ENCODE results near the gene COX6A2.

Gene COX6A2

GRCh38 chr16:31470615-31471014 is 42.5 kb upstream of the COX6A2 start:
- no peak overlapping the region for H3K23ac ChIP-seq (ENCODE audit: low read length)
- H2BK120ac ChIP-seq (ENCODE audit: low read depth, low read length) = no peak overlapping the region
- H3K56ac ChIP-seq (ENCODE audit: low read length) = no peak overlapping the region
- no peak overlapping the region for H3K9ac ChIP-seq (ENCODE audit: low read length)
- H3K4ac ChIP-seq (ENCODE audit: low read depth, low read length) = no peak overlapping the region
- DNase-seq = no peak
- H3K27me3 ChIP-seq (ENCODE audit: insufficient read depth, low read length, poor library complexity) = peaks cover under 1% of the 10 kb centered on the region
- no peak overlapping the region for H3K27ac ChIP-seq (ENCODE audit: low read depth, low read length)
- WGBS (ENCODE audit: extremely low coverage, insufficient coverage, low lambda C conversion rate) = no CpG with 5 or more reads among the region's 3 CpGs
- H3K18ac ChIP-seq (ENCODE audit: low read length) = no peak overlapping the region
- no peak overlapping the region for H2AK5ac ChIP-seq (ENCODE audit: low read length)
- H3K4me3 ChIP-seq (ENCODE audit: low read length) = no peak overlapping the region
- H2BK5ac ChIP-seq (ENCODE audit: low read length) = no peak overlapping the region
- no peaks in the 10 kb centered on the region for H3K79me2 ChIP-seq (ENCODE audit: control insufficient read depth, insufficient read depth, low read length)
- no peak overlapping the region for H4K8ac ChIP-seq (ENCODE audit: low read depth, low read length)
- H2BK15ac ChIP-seq (replicated peaks; ENCODE audit: low read depth) = no peak overlapping the region
- no peaks in the 10 kb centered on the region for H3K79me1 ChIP-seq (ENCODE audit: low read length)
- H3K4me2 ChIP-seq (ENCODE audit: low read length) = no peak overlapping the region
- H4K5ac ChIP-seq (ENCODE audit: low read length) = no peak overlapping the region
- H3K36me3 ChIP-seq (ENCODE audit: control insufficient read depth, insufficient read depth, low read length) = no peaks in the 10 kb centered on the region
- H3K4me1 ChIP-seq (ENCODE audit: control insufficient read depth, low read depth, low read length) = no peaks in the 10 kb centered on the region

GRCh38 chr16:31467858-31468257 is 39.7 kb upstream of the COX6A2 start:
- H3K79me2 ChIP-seq (ENCODE audit: control insufficient read depth, insufficient read depth, low read length) = no peaks in the 10 kb centered on the region
- H4K5ac ChIP-seq (ENCODE audit: low read length) = no peak overlapping the region
- no CpG with 5 or more reads among the region's 5 CpGs for WGBS (ENCODE audit: extremely low coverage, insufficient coverage, low lambda C conversion rate)
- H3K4me3 ChIP-seq (ENCODE audit: low read length) = no peak overlapping the region
- no peak overlapping the region for H3K4me2 ChIP-seq (ENCODE audit: low read length)
- no peak overlapping the region for H2BK5ac ChIP-seq (ENCODE audit: low read length)
- H3K4me1 ChIP-seq (ENCODE audit: control insufficient read depth, low read depth, low read length) = no peaks in the 10 kb centered on the region
- no peak overlapping the region for H3K4ac ChIP-seq (ENCODE audit: low read depth, low read length)
- no peak for DNase-seq
- no peaks in the 10 kb centered on the region for H3K36me3 ChIP-seq (ENCODE audit: control insufficient read depth, insufficient read depth, low read length)
- no peaks in the 10 kb centered on the region for H3K79me1 ChIP-seq (ENCODE audit: low read length)
- no peaks in the 10 kb centered on the region for H3K27me3 ChIP-seq (ENCODE audit: insufficient read depth, low read length, poor library complexity)
- no peak overlapping the region for H3K23ac ChIP-seq (ENCODE audit: low read length)
- H2BK15ac ChIP-seq (replicated peaks; ENCODE audit: low read depth) = no peak overlapping the region
- no peak overlapping the region for H3K27ac ChIP-seq (ENCODE audit: low read depth, low read length)
- H4K8ac ChIP-seq (ENCODE audit: low read depth, low read length) = no peak overlapping the region
- H3K18ac ChIP-seq (ENCODE audit: low read length) = no peak overlapping the region
- no peak overlapping the region for H2BK120ac ChIP-seq (ENCODE audit: low read depth, low read length)
- no peak overlapping the region for H2AK5ac ChIP-seq (ENCODE audit: low read length)
- H3K56ac ChIP-seq (ENCODE audit: low read length) = no peak overlapping the region
- no peak overlapping the region for H3K9ac ChIP-seq (ENCODE audit: low read length)

- no peak overlapping the region for H3K9ac ChIP-seq (ENCODE audit: low read length)
- no peak overlapping the region for H2AK5ac ChIP-seq (ENCODE audit: low read length)
- H4K5ac ChIP-seq (ENCODE audit: low read length) = no peak overlapping the region
- H3K79me1 ChIP-seq (ENCODE audit: low read length) = no peaks in the 10 kb centered on the region
- H3K27me3 ChIP-seq (ENCODE audit: insufficient read depth, low read length, poor library complexity) = no peaks in the 10 kb centered on the region
- no peaks in the 10 kb centered on the region for H3K36me3 ChIP-seq (ENCODE audit: control insufficient read depth, insufficient read depth, low read length)
- WGBS (ENCODE audit: extremely low coverage, insufficient coverage, low lambda C conversion rate) = no CpG with 5 or more reads among the region's 5 CpGs
- H2BK15ac ChIP-seq (replicated peaks; ENCODE audit: low read depth) = no peak overlapping the region
- no peak overlapping the region for H3K4me3 ChIP-seq (ENCODE audit: low read length)
- H4K8ac ChIP-seq (ENCODE audit: low read depth, low read length) = no peak overlapping the region
- no peak overlapping the region for H3K56ac ChIP-seq (ENCODE audit: low read length)
- H3K27ac ChIP-seq (ENCODE audit: low read depth, low read length) = no peak overlapping the region
- DNase-seq = no peak
- no peak overlapping the region for H3K4me2 ChIP-seq (ENCODE audit: low read length)
- no peak overlapping the region for H3K4ac ChIP-seq (ENCODE audit: low read depth, low read length)
- no peak overlapping the region for H3K18ac ChIP-seq (ENCODE audit: low read length)
- no peaks in the 10 kb centered on the region for H3K79me2 ChIP-seq (ENCODE audit: control insufficient read depth, insufficient read depth, low read length)
- H3K4me1 ChIP-seq (ENCODE audit: control insufficient read depth, low read depth, low read length) = no peaks in the 10 kb centered on the region
- H2BK5ac ChIP-seq (ENCODE audit: low read length) = no peak overlapping the region
- no peak overlapping the region for H2BK120ac ChIP-seq (ENCODE audit: low read depth, low read length)
- no peak overlapping the region for H3K23ac ChIP-seq (ENCODE audit: low read length)
Measured at GRCh38 chr16:31467151-31467773, 39.1 kb upstream of the COX6A2 start.

DNA sequence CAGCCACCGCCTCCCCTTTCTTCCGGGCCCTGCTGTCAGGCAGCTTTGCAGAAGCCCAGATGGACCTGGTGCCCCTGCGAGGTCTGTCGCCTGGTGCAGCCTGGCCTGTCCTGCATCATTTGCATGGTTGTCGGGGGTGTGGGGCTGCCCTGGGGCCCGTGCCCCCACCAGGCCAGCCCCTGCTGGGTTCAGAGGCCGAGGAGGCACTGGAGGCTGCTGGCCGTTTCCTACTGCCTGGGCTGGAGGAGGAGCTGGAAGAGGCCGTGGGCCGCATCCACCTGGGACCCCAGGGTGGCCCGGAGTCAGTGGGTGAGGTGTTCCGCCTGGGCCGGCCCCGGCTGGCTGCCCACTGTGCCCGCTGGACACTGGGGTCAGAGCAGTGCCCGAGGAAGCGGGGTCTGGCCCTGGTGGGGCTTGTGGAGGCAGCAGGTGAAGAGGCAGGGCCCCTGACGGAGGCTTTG is 38.3 kb upstream of the COX6A2 start:
- Histone ChIP-seq H2BK5ac (ENCODE audit: low read length) (no peak overlapping the region), H3K27me3 (ENCODE audit: insufficient read depth, low read length, poor library complexity) (no peaks in the 10 kb centered on the region), H3K4me3 (ENCODE audit: low read length) (no peak overlapping the region), H3K56ac (ENCODE audit: low read length) (no peak overlapping the region), H2BK120ac (ENCODE audit: low read depth, low read length) (no peak overlapping the region), H4K8ac (ENCODE audit: low read depth, low read length) (no peak overlapping the region), H3K27ac (ENCODE audit: low read depth, low read length) (no peak overlapping the region), H2BK15ac (replicated peaks; ENCODE audit: low read depth) (no peak overlapping the region), H3K18ac (ENCODE audit: low read length) (no peak overlapping the region), H3K4me1 (ENCODE audit: control insufficient read depth, low read depth, low read length) (no peaks in the 10 kb centered on the region), H3K4me2 (ENCODE audit: low read length) (no peak overlapping the region), H3K79me2 (ENCODE audit: control insufficient read depth, insufficient read depth, low read length) (no peaks in the 10 kb centered on the region), H3K23ac (ENCODE audit: low read length) (no peak overlapping the region), H3K4ac (ENCODE audit: low read depth, low read length) (no peak overlapping the region), H3K79me1 (ENCODE audit: low read length) (no peaks in the 10 kb centered on the region), H4K5ac (ENCODE audit: low read length) (no peak overlapping the region), H3K36me3 (ENCODE audit: control insufficient read depth, insufficient read depth, low read length) (no peaks in the 10 kb centered on the region), H2AK5ac (ENCODE audit: low read length) (no peak overlapping the region), H3K9ac (ENCODE audit: low read length) (no peak overlapping the region)
- no peak for DNase-seq
- WGBS (ENCODE audit: extremely low coverage, insufficient coverage, low lambda C conversion rate) = no CpG with 5 or more reads among the region's 18 CpGs

GRCh38 chr16:31465788-31466370 is 37.7 kb upstream of the COX6A2 start:
- Histone ChIP-seq H3K79me1 (ENCODE audit: low read length) (no peaks in the 10 kb centered on the region), H3K27ac (ENCODE audit: low read depth, low read length) (no peak overlapping the region), H3K27me3 (ENCODE audit: insufficient read depth, low read length, poor library complexity) (no peaks in the 10 kb centered on the region), H3K56ac (ENCODE audit: low read length) (no peak overlapping the region), H3K4ac (ENCODE audit: low read depth, low read length) (no peak overlapping the region), H3K4me3 (ENCODE audit: low read length) (no peak overlapping the region), H2BK15ac (replicated peaks; ENCODE audit: low read depth) (no peak overlapping the region), H4K5ac (ENCODE audit: low read length) (no peak overlapping the region), H3K23ac (ENCODE audit: low read length) (no peak overlapping the region), H2BK5ac (ENCODE audit: low read length) (no peak overlapping the region), H3K79me2 (ENCODE audit: control insufficient read depth, insufficient read depth, low read length) (no peaks in the 10 kb centered on the region), H3K9ac (ENCODE audit: low read length) (no peak overlapping the region), H3K4me1 (ENCODE audit: control insufficient read depth, low read depth, low read length) (no peaks in the 10 kb centered on the region), H3K36me3 (ENCODE audit: control insufficient read depth, insufficient read depth, low read length) (no peaks in the 10 kb centered on the region), H3K18ac (ENCODE audit: low read length) (no peak overlapping the region), H3K4me2 (ENCODE audit: low read length) (no peak overlapping the region), H2BK120ac (ENCODE audit: low read depth, low read length) (no peak overlapping the region), H2AK5ac (ENCODE audit: low read length) (no peak overlapping the region), H4K8ac (ENCODE audit: low read depth, low read length) (no peak overlapping the region)
- WGBS (ENCODE audit: extremely low coverage, insufficient coverage, low lambda C conversion rate) = no CpG with 5 or more reads among the region's 20 CpGs
- no peak for DNase-seq

GRCh38 chr16:31464781-31465260 is 36.7 kb upstream of the COX6A2 start:
- no peaks in the 10 kb centered on the region for H3K36me3 ChIP-seq (ENCODE audit: control insufficient read depth, insufficient read depth, low read length)
- H2AK5ac ChIP-seq (ENCODE audit: low read length) = no peak overlapping the region
- H3K23ac ChIP-seq (ENCODE audit: low read length) = no peak overlapping the region
- H3K4me3 ChIP-seq (ENCODE audit: low read length) = no peak overlapping the region
- no peak overlapping the region for H3K4me2 ChIP-seq (ENCODE audit: low read length)
- no peak overlapping the region for H3K56ac ChIP-seq (ENCODE audit: low read length)
- no peak overlapping the region for H4K8ac ChIP-seq (ENCODE audit: low read depth, low read length)
- H3K79me2 ChIP-seq (ENCODE audit: control insufficient read depth, insufficient read depth, low read length) = no peaks in the 10 kb centered on the region
- H3K4ac ChIP-seq (ENCODE audit: low read depth, low read length) = no peak overlapping the region
- DNase-seq = no peak
- H3K27ac ChIP-seq (ENCODE audit: low read depth, low read length) = no peak overlapping the region
- no peak overlapping the region for H3K9ac ChIP-seq (ENCODE audit: low read length)
- no peak overlapping the region for H2BK5ac ChIP-seq (ENCODE audit: low read length)
- WGBS (ENCODE audit: extremely low coverage, insufficient coverage, low lambda C conversion rate) = no CpG with 5 or more reads among the region's 17 CpGs
- no peak overlapping the region for H4K5ac ChIP-seq (ENCODE audit: low read length)
- H2BK120ac ChIP-seq (ENCODE audit: low read depth, low read length) = no peak overlapping the region
- H3K79me1 ChIP-seq (ENCODE audit: low read length) = no peaks in the 10 kb centered on the region
- H3K27me3 ChIP-seq (ENCODE audit: insufficient read depth, low read length, poor library complexity) = no peaks in the 10 kb centered on the region
- peaks cover 2% of the 10 kb centered on the region for H3K4me1 ChIP-seq (ENCODE audit: control insufficient read depth, low read depth, low read length)
- no peak overlapping the region for H2BK15ac ChIP-seq (replicated peaks; ENCODE audit: low read depth)
- no peak overlapping the region for H3K18ac ChIP-seq (ENCODE audit: low read length)
